Naive thymus-derived CD4-positive, alpha-beta T cell (primary cell): Measurements from ENCODE around the gene TAS2R40. TPM values are rescaled to one million over a fixed set of nuclear protein-coding genes. Genes with fewer than 3 reads are reported as not detected.

Experiments
- ATAC-seq: fragments of 150-1000 bp; cut with Tn5 transposase; 2 replicates; pipeline ENCODE4 v1.10.0; 2021; ENCODE audit warnings: mild to moderate bottlenecking, moderate library complexity
- CTCF ChIA-PET: fragments of 350-600 bp; sonication (Branson Sonifier 250); formaldehyde crosslinking; loops from one replicate; lab custom pipeline; 2021; ENCODE audit warnings: antibody characterized with exemption; lab: Charles Lee
- POLR2A ChIA-PET: fragments of 350-600 bp; sonication (Branson Sonifier 250); formaldehyde crosslinking; loops from one replicate; lab custom pipeline; 2021; ENCODE audit warnings: antibody characterized with exemption, inconsistent platforms; lab: Charles Lee
- DNase-seq, 9 donors: peaks; one replicate each; pipeline versions ENCODE4 v3.0.0 to v3.0.0-alpha.2; 2020 to 2022; ENCODE audit warnings: mixed read lengths in 1 of 9
- H3K27ac ChIP-seq: one replicate; pipeline ENCODE4 v1.7.0; 2013; ENCODE audit warnings: mild to moderate bottlenecking, low read depth, low read length, moderate library complexity
- H3K27me3 ChIP-seq, 2 donors: one replicate each; pipeline ENCODE4 v1.7.0; 2013; ENCODE audit warnings: low read length in 2 of 2, mild to moderate bottlenecking in 2 of 2, moderate library complexity in 2 of 2; ENCODE audit not compliant: control insufficient read depth in 2 of 2, insufficient read depth in 2 of 2
- H3K36me3 ChIP-seq, 3 experiments: 1 replicate in 2 of 3; 2 replicates in 1 of 3; pipeline ENCODE4 v1.7.0; 2013; ENCODE audit warnings: low read length in 3 of 3, mild to moderate bottlenecking in 3 of 3, moderate library complexity in 1 of 3; ENCODE audit not compliant: insufficient read depth in 3 of 3, control insufficient read depth in 2 of 3
- H3K4me1 ChIP-seq, 2 donors: one replicate each; pipeline ENCODE4 v1.7.0; 2013; ENCODE audit warnings: low read length in 2 of 2, mild to moderate bottlenecking in 2 of 2, moderate library complexity in 1 of 2; ENCODE audit not compliant: control insufficient read depth in 2 of 2, insufficient read depth in 2 of 2
- H3K4me3 ChIP-seq: 2 replicates; pipeline ENCODE4 v1.7.0; 2013; ENCODE audit warnings: mild to moderate bottlenecking, low read length
- H3K9me3 ChIP-seq, 3 experiments: 1 replicate in 2 of 3; 2 replicates in 1 of 3; pipeline ENCODE4 v1.7.0; 2013; ENCODE audit warnings: low read length in 3 of 3; ENCODE audit not compliant: control insufficient read depth in 2 of 3
- H3K27ac Mint-ChIP-seq, 9 donors: one replicate each; pipeline ENCODE4 v1.8.0; 2020 to 2022; ENCODE audit warnings: mixed read lengths in 9 of 9, mild to moderate bottlenecking in 8 of 9, moderate library complexity in 5 of 9, inconsistent platforms in 2 of 9
- H3K27me3 Mint-ChIP-seq, 5 donors: one replicate each; pipeline ENCODE4 v1.8.0; 2021 to 2022; ENCODE audit warnings: mixed read lengths in 5 of 5, mild to moderate bottlenecking in 1 of 5
- H3K36me3 Mint-ChIP-seq, 5 donors: one replicate each; pipeline ENCODE4 v1.8.0; 2020 to 2022; ENCODE audit warnings: mixed read lengths in 5 of 5, mild to moderate bottlenecking in 3 of 5, inconsistent platforms in 1 of 5
- H3K4me1 Mint-ChIP-seq, 7 donors: one replicate each; pipeline ENCODE4 v1.8.0; 2020 to 2022; ENCODE audit warnings: mixed read lengths in 7 of 7, mild to moderate bottlenecking in 3 of 7, inconsistent platforms in 1 of 7
- H3K4me3 Mint-ChIP-seq, 10 donors: one replicate each; pipeline ENCODE4 v1.8.0; 2020 to 2022; ENCODE audit warnings: mild to moderate bottlenecking in 10 of 10, mixed read lengths in 10 of 10, moderate library complexity in 6 of 10, inconsistent platforms in 2 of 10
- H3K9me3 Mint-ChIP-seq, 11 donors: one replicate each; pipeline ENCODE4 v1.8.0; 2020 to 2022; ENCODE audit warnings: mixed read lengths in 11 of 11, mild to moderate bottlenecking in 4 of 11, inconsistent platforms in 1 of 11, moderate library complexity in 1 of 11
- intact Hi-C, 2 donors: fragments of 100-400 bp; cut with micrococcal nuclease; formaldehyde crosslinking; loops; one replicate each; pipeline ENCODE4 v1.15.1; 2023
- polyA plus RNA-seq, 2 donors: library from polyadenylated mRNA; unstranded; fragments of 300-500 nt; fragmentation: Illumina TruSeq; gene quantifications; one replicate each; pipeline ENCODE4 v1.2.3, GENCODE V29; 2021
- total RNA-seq, 6 experiments: library from RNA in 5 of 6; stranded (reverse) in 5 of 6; gene quantifications; 1 replicate in 5 of 6; 2 replicates in 1 of 6; pipeline ENCODE4 v1.2.3 and lab custom pipeline; 2021 to 2026

TAS2R40 gene
- total and polyA plus RNA-seq, 7 experiments from 2014 or later: not detected

- DNase-seq (no peak), ATAC-seq (no peak)
- peak overlapping the region in 1 of 9 donors; percentile 25 for H3K27ac Mint-ChIP-seq
- H3K36me3 Mint-ChIP-seq: peaks cover 0 to 32% (median 4%) of the 10 kb centered on the region in 5 donors
- POLR2A ChIA-PET: interaction anchor here (0.8 to 2.1 kb wide), 2 partner anchors 45 to 166 kb away, joined by 3 to 18 read pairs; partner anchors contain the start of gene CASP2
- H3K27me3 Mint-ChIP-seq: peaks cover 0 to 5% (median 0%) of the 10 kb centered on the region in 5 donors
- peaks cover 29 to 73% (median 50%) of the 10 kb centered on the region in 7 donors for H3K4me1 Mint-ChIP-seq
- peaks cover 0 to 16% (median 4%) of the 10 kb centered on the region in 11 donors for H3K9me3 Mint-ChIP-seq
- H3K9me3 ChIP-seq: no peaks in the 10 kb centered on the region
- no peak overlapping the region for H3K4me3 ChIP-seq
- H3K4me3 Mint-ChIP-seq: no peak overlapping the region
- CTCF ChIA-PET: interaction anchor here (1.6 to 7.3 kb wide), 3 partner anchors 18 to 57 kb away, joined by 3 to 177 read pairs (median 72); partner anchors contain the start of gene GSTK1
- no peaks in the 10 kb centered on the region for H3K36me3 ChIP-seq
- no peaks in the 10 kb centered on the region for H3K27me3 ChIP-seq
- H3K4me1 ChIP-seq: peaks cover 24 to 26% of the 10 kb centered on the region in 2 donors
- H3K27ac ChIP-seq: no peak overlapping the region
- intact Hi-C loops: no loop called here
Measured at GRCh38 chr7:143242306-143242705, 20.5 kb downstream of the TAS2R40 start.

DNA sequence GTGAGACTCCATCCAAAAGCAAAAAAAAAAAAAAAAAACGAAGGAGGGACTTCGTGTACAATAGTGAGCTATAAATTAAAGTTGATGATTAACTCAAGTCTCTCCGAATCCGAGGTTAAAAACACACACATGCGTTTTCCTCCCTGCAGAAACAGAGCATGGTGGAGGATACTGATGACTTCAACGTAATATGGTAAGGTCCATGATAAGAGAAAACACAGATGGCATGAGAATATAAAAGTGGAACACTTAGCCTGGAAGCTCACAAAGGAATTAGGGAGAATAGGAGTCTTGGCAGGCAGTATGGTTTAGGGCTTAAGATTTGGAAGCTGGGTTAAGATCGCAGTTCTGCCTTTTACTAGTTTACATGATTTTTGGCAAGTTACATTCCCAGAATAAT is 21.3 kb downstream of the TAS2R40 start:
- ATAC-seq (no peak), DNase-seq (no peak)
- ChIA-PET CTCF (interaction anchor here (0.6 to 7.3 kb wide), 7 partner anchors 12 to 175 kb away, joined by 3 to 177 read pairs (median 4); no protein-coding TSS in a partner anchor), POLR2A (interaction anchor here (0.8 to 1.9 kb wide), 5 partner anchors 12 to 165 kb away, joined by 3 to 10 read pairs (median 5); partner anchors contain the start of gene GSTK1)
- no peaks in the 10 kb centered on the region for H3K36me3 ChIP-seq
- Mint-ChIP-seq H3K4me1 (peaks cover 29 to 76% (median 58%) of the 10 kb centered on the region in 7 donors), H3K27me3 (peaks cover 0 to 4% (median 0%) of the 10 kb centered on the region in 5 donors), H3K4me3 (no peak overlapping the region), H3K9me3 (peaks cover 0 to 11% (median 4%) of the 10 kb centered on the region in 11 donors), H3K27ac (peak overlapping the region in 1 of 9 donors; percentile 38), H3K36me3 (peaks cover 0 to 32% (median 4%) of the 10 kb centered on the region in 5 donors)
- intact Hi-C loops: no loop called here
- H3K4me1 ChIP-seq: peaks cover 24 to 26% of the 10 kb centered on the region in 2 donors
- H3K4me3 ChIP-seq: no peak overlapping the region
- H3K27me3 ChIP-seq: no peaks in the 10 kb centered on the region
- H3K9me3 ChIP-seq: no peaks in the 10 kb centered on the region
- H3K27ac ChIP-seq: no peak overlapping the region

DNA sequence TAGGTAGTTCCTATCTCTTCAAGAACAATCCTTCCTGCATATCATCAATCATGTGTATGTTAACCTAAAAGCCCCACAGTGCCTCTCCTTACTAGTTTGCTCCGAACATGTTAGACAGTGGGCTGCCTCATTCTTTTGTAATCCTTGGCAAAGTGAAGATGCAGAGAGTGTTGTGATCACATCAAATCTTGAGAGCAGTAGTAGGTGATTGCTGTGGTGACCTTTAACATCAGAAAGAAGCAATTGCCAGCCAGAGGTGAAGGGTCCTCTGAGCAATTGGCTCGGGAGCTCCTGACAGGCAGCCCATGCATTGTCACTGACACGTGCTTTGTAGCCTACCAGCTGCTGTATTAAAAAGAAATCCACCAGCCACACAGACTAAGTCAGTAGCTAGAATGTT is 21.8 kb downstream of the TAS2R40 start:
- no peak overlapping the region for H3K27ac ChIP-seq
- H3K36me3 Mint-ChIP-seq: peaks cover 0 to 33% (median 4%) of the 10 kb centered on the region in 5 donors
- H3K27ac Mint-ChIP-seq: peak overlapping the region in 6 of 9 donors; percentile 38 to 75 (median 56)
- ChIA-PET POLR2A (interaction anchor here (0.8 to 2.0 kb wide), 5 partner anchors 12 to 165 kb away, joined by 3 to 10 read pairs (median 5); partner anchors contain the start of genes EPHA1 and GSTK1), CTCF (interaction anchor here (0.6 to 7.3 kb wide), 8 partner anchors 12 to 175 kb away, joined by 3 to 177 read pairs (median 4); no protein-coding TSS in a partner anchor)
- H3K9me3 ChIP-seq: no peaks in the 10 kb centered on the region
- H3K4me3 ChIP-seq: no peak overlapping the region
- peaks cover 0 to 4% (median 0%) of the 10 kb centered on the region in 5 donors for H3K27me3 Mint-ChIP-seq
- no peaks in the 10 kb centered on the region for H3K27me3 ChIP-seq
- ATAC-seq: no peak
- H3K4me1 Mint-ChIP-seq: peaks cover 32 to 79% (median 63%) of the 10 kb centered on the region in 7 donors
- DNase-seq: no peak
- intact Hi-C loops: no loop called here
- peak overlapping the region in 3 of 10 donors; percentile 10 to 36 (median 27) for H3K4me3 Mint-ChIP-seq
- H3K4me1 ChIP-seq: peaks cover 24 to 26% of the 10 kb centered on the region in 2 donors
- H3K9me3 Mint-ChIP-seq: peaks cover 0 to 13% (median 4%) of the 10 kb centered on the region in 11 donors
- no peaks in the 10 kb centered on the region for H3K36me3 ChIP-seq

DNA sequence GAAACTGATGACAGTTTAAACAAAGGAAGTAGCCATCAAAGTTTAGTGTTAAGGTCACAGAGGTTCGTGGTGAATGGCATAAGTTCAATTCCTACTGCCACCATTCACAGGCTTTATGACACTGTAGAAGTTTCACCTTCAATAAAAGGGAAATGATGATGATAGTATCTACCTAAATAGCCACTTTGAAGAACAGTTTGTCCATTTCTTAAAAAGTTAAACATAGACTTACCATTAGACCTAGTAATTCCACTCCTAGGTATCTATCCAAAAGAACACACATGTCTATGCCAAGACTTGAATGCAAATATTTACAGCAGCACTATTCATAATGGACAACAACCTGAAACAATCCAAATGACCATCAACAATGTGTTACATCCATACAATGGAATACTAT is 22.5 kb downstream of the TAS2R40 start:
- Histone ChIP-seq H3K36me3 (no peaks in the 10 kb centered on the region), H3K4me1 (peaks cover 29 to 31% of the 10 kb centered on the region in 2 donors), H3K4me3 (no peak overlapping the region), H3K27me3 (no peaks in the 10 kb centered on the region), H3K27ac (no peak overlapping the region), H3K9me3 (peaks cover 0 to 4% (median 0%) of the 10 kb centered on the region in 3 experiments)
- peaks cover under 1 to 18% (median 6%) of the 10 kb centered on the region in 11 donors for H3K9me3 Mint-ChIP-seq
- peaks cover 0 to 38% (median 4%) of the 10 kb centered on the region in 5 donors for H3K36me3 Mint-ChIP-seq
- H3K27me3 Mint-ChIP-seq: peaks cover 0 to 3% (median 0%) of the 10 kb centered on the region in 5 donors
- H3K4me3 Mint-ChIP-seq: peak overlapping the region in 4 of 10 donors; percentile 42 to 72 (median 68)
- DNase-seq (no peak), ATAC-seq (no peak)
- peak overlapping the region in 5 of 9 donors; percentile 62 to 89 (median 83) for H3K27ac Mint-ChIP-seq
- ChIA-PET POLR2A (interaction anchor here (1.1 to 2.0 kb wide), 5 partner anchors 11 to 164 kb away, joined by 3 to 10 read pairs (median 6); partner anchors contain the start of genes CASP2, EPHA1 and GSTK1), CTCF (interaction anchor here (0.7 to 7.3 kb wide), 3 partner anchors 36 to 173 kb away, joined by 3 to 177 read pairs (median 4); no protein-coding TSS in a partner anchor)
- intact Hi-C loops: no loop called here
- H3K4me1 Mint-ChIP-seq: peaks cover 35 to 85% (median 70%) of the 10 kb centered on the region in 7 donors

DNA sequence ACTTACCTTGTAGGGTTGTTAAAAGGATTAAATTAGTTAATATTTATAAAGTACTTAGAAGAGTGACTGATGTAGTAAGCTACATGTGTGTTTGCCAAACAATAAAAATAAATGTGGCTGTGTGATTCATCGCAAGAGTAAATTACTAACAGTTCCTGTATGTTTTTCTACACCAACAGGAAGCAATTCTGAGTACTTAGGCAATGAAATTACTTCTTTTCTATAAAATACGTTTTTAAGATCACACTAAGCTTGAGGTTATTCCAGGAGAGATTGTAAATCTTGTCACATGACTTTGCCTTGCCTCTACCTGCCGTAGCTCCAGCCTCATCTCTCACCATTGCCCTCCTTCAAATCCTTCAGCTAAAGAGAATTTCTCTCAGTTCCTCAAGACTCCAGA is 23.3 kb downstream of the TAS2R40 start:
- no peak overlapping the region for H3K4me3 ChIP-seq
- Mint-ChIP-seq H3K27me3 (peaks cover 0 to 3% (median 0%) of the 10 kb centered on the region in 5 donors), H3K36me3 (peaks cover 0 to 45% (median 11%) of the 10 kb centered on the region in 5 donors), H3K27ac (peak overlapping the region in 8 of 9 donors; percentile 16 to 89 (median 70)), H3K9me3 (peaks cover 6 to 24% (median 14%) of the 10 kb centered on the region in 11 donors), H3K4me3 (peak overlapping the region; percentile 18 to 72 (median 48)), H3K4me1 (peaks cover 41 to 93% (median 78%) of the 10 kb centered on the region in 7 donors)
- no peaks in the 10 kb centered on the region for H3K36me3 ChIP-seq
- POLR2A ChIA-PET: interaction anchor here (0.7 to 2.0 kb wide), 8 partner anchors 10 to 163 kb away, joined by 3 to 9 read pairs (median 6); partner anchors contain the start of genes CASP2, EPHA1 and GSTK1
- H3K9me3 ChIP-seq: peaks cover 0 to 4% (median 0%) of the 10 kb centered on the region in 3 experiments
- CTCF ChIA-PET: interaction anchor here (0.6 to 1.5 kb wide), 7 partner anchors 10 to 174 kb away, joined by 3 to 10 read pairs (median 4); partner anchors contain the start of genes CASP2 and GSTK1
- intact Hi-C loops: no loop called here
- ATAC-seq: peak; percentile 41
- H3K27ac ChIP-seq: no peak overlapping the region
- H3K4me1 ChIP-seq: peaks cover 34 to 36% of the 10 kb centered on the region in 2 donors
- H3K27me3 ChIP-seq: no peaks in the 10 kb centered on the region
- no peak for DNase-seq

- H3K27me3 ChIP-seq: no peaks in the 10 kb centered on the region
- peaks cover 51 to 52% of the 10 kb centered on the region in 2 donors for H3K4me1 ChIP-seq
- intact Hi-C loops: no loop called here
- ChIA-PET POLR2A (interaction anchor here (0.7 to 10.4 kb wide), 9 partner anchors 11 to 440 kb away, joined by 3 to 129 read pairs (median 4); partner anchors contain the start of genes CASP2 and GSTK1), CTCF (interaction anchor here (0.6 to 1.6 kb wide), 5 partner anchors 17 to 178 kb away, joined by 3 to 10 read pairs (median 4); no protein-coding TSS in a partner anchor)
- H3K27ac ChIP-seq: no peak overlapping the region
- Mint-ChIP-seq H3K4me1 (peaks cover 58 to 96% (median 90%) of the 10 kb centered on the region in 7 donors), H3K9me3 (peaks cover 6 to 41% (median 30%) of the 10 kb centered on the region in 11 donors), H3K4me3 (peak overlapping the region in 4 of 10 donors; percentile 13 to 72 (median 54)), H3K27me3 (no peaks in the 10 kb centered on the region), H3K36me3 (peaks cover 4 to 55% (median 14%) of the 10 kb centered on the region in 5 donors), H3K27ac (peak overlapping the region in 6 of 9 donors; percentile 48 to 89 (median 68))
- DNase-seq (no peak), ATAC-seq (no peak)
- H3K4me3 ChIP-seq: no peak overlapping the region
- H3K9me3 ChIP-seq: peaks cover 0 to 10% (median 0%) of the 10 kb centered on the region in 3 experiments
- H3K36me3 ChIP-seq: no peaks in the 10 kb centered on the region
Measured at GRCh38 chr7:143247372-143247771, 25.5 kb downstream of the TAS2R40 start.
